T-helper 1 cell treated with Interleukin-12 subunit alpha and Interleukin-12 subunit beta and Interleukin-4 antibody, amounts not matched to agents 30 ng/mL and 1 ng/mL, for 36 hours (primary cell): ENCODE data around the gene CCL22. TPM values are rescaled to one million over a fixed set of nuclear protein-coding genes. Genes with fewer than 3 reads are reported as not detected.
"Not testable (repeated sequence)": the region's sequence is repeated elsewhere in the genome, so short reads cannot be mapped to it uniquely, and the experiment has no call there.

Experiments used
- intact Hi-C: fragments of 100-400 bp; cut with micrococcal nuclease; formaldehyde crosslinking; loops from one replicate; pipeline ENCODE4 v1.15.1; 2024
- total RNA-seq: library from RNA; stranded (reverse); gene quantifications from 2 replicates; pipeline ENCODE4 v1.2.3, GENCODE V29; 2022

CCL22 gene, protein sequence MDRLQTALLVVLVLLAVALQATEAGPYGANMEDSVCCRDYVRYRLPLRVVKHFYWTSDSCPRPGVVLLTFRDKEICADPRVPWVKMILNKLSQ
- 0.63 and 0.71 TPM in 2 replicates for total RNA-seq

DNA sequence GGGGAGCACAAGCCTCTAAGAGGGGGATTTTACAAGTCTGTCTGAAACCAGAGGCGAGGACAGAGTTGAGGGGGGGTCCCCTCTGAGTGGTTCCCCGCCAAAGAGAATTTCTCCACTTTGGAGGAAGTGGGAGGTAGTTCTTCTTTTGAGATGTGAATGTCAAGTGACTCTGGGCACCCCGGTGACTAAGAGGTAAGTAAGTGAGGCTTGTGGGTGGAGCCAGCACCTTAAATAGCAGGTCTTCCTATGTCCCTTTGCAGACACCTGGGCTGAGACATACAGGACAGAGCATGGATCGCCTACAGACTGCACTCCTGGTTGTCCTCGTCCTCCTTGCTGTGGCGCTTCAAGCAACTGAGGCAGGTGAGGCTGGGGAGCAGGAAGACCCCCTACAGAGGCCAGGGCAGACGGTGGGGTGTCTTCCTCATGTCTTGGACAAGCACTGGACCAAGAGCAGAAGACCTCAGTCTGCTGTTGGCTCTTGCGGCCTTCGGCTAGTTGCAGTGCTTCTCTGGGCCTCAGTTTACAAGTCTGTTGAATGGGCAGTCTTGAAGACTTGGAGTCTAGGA lies at the start of gene CCL22:
Gene CCL22, plus strand, starts transcription at position 257 of the 569 bp plus-strand sequence. Its CDS starts 34 bp downstream, at position 291.
- intact Hi-C loops, result no loop called here

DNA sequence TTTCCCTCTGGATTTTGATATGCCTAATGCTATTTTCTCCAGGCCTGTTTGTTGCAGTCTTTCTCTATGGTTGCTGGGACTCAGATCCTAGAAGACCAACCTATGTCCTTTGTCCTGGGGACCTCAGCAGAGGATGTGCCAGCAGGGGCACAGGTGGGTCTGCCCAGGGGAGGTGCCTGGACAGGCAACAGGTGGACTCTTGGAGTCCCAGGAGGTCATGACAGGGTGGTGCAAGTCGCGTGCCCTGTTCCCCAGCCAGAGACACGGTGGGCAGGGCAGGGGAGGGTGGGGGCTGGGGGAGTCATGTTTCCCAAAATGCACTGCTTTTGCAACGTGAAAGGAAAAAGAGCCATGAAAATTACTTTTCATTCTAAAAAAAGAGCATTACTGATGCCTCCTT lies 47.8 kb upstream of the CCL22 start:
- intact Hi-C loops, result no loop called here

DNA sequence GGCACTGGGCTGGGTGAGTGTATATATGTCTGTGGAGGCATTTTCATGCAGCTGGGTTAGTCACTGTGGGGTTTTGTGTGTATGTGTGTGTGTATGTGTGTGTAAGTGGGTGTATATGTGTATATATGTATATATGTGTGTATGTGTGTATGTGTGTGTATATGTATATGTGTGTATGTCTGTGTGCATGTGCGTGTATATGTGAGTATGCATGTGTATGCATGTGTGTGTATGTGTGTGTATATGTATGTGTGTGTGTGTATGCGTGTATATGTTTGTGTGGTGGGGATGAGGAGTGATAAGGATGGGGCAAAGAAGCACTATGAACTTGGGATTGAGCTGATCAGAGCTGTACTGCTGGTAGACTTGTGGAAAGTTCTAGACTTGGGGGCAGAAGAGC lies 45.1 kb upstream of the CCL22 start:
- intact Hi-C loops, result no loop called here

DNA sequence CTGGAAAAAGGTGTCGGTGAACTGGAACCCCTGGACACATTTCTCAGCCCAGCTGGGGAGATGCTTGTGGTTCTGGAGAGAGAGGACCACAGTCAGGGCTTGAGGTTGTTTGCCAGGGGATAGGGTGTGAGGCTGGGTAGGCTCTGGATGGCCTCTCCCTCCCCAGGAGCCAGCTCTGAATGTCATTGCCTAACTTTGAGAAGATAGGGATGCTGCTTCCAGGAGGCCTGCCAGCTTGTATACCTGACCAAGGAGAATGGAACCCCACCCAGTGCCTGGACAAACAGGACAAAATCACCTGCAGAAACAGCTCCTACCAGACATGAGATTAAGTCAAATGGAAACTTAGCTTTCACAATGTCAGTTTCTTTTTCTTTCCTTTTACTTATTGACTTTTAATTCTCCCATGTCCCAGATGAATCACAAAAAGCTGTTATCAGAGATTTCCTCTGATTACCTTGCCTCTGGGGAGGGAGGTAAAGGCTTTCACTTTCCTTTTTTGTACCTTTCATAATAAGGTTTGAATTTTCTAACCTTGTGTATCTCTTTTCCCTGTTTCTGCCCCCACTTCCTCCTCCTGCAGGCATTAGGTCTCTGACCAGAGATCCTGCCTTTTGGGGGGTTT lies 44.3 kb upstream of the CCL22 start:
- intact Hi-C loops, result loop anchor here (2.0 kb wide), 1 partner anchor 13 kb away; no protein-coding TSS in a partner anchor

DNA sequence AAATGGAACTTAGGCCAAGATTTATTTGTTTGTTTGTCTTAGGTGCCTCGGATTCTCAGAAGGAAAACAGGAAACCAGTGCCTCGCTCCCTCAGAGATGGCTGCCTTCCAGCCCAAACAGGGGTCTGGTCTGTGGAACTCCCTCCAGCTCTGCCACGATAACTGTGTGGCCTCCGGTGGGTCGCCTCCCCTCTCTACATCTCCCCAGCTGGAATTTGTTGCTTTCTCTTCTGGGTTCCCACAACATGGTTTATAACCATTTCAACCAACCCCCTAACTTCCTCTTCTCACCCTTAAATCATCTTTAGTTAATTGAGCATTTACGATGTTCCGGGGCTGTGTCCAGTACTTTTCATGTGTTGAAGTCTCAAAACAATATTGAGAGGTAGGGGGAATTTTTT lies 43.2 kb upstream of the CCL22 start:
- intact Hi-C loops, result loop anchor here (2.0 kb wide), 1 partner anchor 15 kb away; no protein-coding TSS in a partner anchor

DNA sequence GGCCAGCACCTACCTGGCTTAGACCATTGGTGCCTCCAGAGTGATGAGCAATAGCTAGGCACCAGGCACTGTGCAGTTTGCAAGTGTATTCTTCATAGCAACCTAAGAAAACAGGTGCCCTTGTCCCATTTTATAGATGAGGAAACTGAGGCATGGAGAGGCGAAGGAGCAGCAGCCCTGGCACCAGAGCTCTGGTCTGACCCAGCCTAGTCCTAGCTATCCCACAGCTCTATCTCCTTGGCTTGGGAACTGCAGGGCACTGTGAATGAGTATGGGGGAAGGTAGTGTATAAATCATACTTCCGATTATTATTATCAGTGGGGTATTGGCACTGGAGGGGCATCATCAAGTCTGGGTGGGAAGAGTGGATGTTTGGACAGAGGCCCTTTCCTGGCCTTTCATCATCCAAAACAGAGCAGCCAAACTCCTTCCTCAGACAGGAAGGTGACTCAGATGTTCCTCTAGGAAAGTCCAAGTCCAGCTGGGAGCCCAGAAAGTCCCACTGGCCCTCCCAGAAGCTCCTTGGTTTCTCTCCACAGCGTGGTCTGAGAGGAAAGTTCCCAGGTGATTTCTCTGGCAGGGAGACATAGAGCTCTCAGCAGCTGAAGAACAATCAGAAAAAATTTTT lies 42.1 kb upstream of the CCL22 start:
- intact Hi-C loops, result no loop called here

DNA sequence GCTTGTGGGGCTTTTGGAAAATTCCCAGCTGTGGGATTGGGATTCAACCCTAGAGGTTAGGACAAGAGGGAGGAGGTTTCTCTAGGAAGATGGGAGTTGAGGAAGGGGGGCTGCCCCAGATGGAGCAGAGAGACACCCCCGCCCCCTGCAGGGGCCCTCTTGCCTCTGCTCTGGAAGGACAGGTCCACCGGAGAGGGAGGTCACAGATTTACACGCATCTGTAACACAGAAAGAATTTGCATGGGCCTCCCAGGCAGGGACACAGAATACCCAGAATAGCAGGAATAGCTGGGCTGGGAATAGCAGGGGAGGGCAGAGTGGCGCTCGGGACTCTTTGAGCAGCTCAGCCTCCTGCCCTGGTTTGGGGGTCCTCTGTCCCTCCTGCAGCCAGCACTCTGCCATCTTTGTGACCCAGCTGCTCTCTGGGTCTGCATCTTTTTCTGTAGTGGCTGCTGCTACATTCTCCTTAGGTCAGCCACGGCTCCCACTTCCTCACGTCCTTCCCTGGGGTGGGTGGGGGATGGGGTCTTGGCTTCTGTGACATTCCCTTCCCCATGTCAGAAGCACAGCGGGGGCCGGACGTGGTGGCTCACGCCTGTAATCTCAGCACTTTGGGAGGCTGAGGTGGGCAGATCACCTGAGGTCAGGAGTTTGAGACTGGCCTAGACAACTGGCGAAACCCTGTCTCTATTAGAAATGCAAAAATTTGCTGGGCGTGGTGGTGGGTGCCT lies 40.2 kb upstream of the CCL22 start:
- intact Hi-C loops, result no loop called here

DNA sequence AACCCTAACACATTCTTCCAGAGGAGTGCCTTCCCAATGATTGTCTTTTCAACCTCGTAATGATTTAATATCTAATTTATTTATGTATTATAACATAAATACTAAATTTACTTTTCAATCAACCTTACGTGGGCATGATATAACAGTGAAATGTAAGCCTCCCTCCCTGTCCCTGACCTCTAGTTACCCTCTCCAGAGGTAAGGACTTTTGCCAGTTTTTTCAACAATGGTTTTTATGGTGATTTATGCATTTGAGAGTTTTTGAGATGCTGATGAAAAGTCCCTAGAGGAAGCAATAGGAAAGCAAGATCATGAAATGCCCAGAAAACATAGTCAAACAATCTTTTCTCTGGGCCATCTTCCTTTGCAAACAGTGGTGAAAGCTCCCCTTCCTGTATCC lies 38.9 kb upstream of the CCL22 start:
- intact Hi-C loops, result no loop called here

DNA sequence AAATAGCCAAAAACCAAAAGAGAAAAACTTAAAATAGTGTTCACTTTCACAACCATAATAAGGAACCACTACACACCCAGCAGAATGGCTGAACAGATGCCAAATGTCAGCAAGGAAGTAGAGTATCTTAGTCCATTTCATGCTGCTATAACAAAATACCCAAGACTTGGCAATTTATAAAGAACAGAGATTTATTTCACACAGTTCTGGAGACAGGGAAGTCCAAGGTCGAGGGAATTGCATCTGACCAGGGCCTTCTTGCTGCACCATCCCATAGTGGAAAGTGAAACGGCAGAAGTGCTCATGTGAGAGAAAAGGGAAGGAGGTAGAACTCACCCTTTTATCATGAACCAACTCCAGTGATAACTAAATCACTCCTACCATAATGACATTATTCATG lies 33.8 kb upstream of the CCL22 start:
- intact Hi-C loops, result no loop called here

DNA sequence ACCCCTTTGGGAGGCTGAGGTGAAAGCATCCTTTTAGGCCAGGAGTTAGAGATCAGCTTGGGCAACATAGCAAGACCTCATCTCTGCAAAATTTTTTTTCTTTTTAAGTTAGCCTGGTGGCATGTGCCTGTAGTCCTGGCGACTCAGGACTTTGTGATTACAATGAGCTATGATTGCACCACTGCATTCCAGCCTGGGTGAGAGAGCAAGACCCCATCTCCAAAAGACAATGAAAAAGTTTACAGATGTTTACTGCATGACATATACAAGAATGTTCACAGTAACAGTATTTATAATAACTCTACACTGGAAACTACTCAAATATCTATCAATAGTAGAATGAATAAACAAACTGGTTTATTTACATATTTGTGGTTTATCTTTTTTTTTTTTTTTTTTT lies 33.1 kb upstream of the CCL22 start:
- intact Hi-C loops, result no loop called here

DNA sequence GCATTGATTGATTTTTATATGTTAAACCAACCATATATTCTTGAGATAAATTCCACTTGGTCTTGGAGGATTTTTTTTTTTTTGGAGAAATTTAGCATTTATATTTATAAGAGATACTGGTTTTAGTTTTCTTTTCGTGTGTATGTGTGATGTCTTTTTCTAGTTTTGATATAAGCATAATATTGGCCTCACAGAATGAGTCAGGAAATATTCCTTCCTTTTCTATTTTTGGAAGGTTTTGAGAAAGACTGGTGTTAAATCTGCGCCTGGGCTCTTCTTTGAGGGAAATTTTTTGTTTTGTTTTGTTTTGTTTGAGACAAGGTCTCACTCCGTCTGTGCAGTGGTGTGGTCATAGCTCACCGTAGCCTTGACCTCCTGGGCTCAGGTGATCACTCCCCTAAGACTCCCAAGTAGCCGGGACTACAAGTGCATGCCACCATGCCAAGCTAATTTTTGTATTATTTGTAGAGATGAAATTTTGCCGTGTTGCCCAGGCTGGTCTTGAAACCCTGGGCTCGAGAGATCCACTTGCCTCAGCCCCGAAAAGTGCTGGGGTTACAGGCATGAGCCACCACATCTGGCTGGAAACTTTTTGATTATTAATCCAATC lies 28.8 kb upstream of the CCL22 start:
- intact Hi-C loops, result no loop called here

DNA sequence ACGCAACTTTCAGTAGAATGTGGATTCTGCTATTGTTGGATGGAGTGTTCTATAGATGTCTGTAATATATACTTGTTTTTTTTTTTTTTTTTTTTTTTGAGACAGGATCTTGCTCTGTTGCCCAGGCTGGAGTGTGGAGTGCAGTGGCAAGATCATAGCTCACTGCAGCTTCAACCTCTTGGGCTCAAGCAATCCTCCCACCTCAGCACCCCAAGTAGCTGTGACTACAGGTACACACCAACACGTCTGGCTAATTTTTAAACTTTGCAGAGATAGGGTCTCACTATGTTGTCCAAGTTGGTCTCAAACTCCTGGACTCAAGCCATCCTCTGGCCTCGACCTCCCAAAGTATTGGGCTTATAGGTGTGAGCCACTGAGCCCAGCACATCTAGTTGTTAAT lies 27.2 kb upstream of the CCL22 start:
- intact Hi-C loops, result no loop called here

DNA sequence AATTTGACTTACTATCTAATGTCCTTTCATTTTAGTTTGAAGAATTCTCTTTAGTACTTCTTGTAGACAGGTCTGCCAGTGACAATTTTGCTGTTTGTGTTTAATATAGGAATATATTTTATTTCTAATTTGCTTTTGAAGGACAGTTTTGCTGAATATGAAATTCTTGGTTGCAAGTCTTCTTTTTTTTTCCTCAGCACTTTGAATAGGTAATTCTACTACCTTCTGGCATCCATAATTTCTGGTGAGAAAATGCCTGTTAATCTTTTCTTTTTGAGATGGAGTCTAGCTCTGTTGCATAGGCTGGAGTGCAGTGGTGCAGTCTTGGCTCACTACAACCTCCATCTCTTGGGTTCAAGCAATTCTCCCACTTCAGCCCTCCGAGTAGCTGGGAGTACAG lies 25.2 kb upstream of the CCL22 start:
- intact Hi-C loops, result no loop called here

DNA sequence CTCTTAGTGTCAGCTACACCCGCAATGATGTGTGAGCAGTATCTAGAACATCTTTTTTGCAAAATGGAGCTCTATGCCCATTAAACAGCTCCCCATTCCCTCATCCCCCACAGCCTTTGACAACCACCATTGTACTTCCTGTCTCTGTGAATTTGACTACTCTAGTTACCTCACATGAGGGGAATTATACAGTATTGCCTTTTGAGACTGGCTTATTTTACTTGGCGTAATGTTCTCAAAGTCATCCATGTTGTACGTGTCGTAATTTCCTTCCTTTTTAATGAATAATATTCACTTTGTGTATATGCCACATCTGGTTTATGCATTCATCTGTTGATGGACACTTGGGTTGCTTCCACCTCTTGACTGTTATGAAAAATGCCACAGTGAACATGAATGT lies 23.2 kb upstream of the CCL22 start:
- intact Hi-C loops, result no loop called here

DNA sequence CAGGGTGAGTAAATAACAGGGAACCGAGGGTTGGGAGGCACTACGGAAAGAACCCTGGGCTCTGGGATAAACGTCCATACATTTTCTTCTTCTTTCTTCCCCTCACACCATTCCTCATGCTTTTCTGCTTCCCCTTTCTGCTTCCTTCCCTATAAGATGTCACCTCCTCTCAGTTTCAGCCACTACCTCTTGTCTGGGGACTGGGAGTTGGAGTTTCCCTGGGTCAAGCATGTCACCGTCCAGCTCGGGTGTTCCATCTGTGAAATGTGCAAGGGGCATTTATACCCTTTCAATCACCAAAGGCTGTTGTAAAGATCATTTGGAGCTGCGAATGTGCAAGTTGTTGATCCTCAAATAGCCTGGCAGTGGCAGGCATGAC lies 17.5 kb upstream of the CCL22 start:
- intact Hi-C loops, result no loop called here

DNA sequence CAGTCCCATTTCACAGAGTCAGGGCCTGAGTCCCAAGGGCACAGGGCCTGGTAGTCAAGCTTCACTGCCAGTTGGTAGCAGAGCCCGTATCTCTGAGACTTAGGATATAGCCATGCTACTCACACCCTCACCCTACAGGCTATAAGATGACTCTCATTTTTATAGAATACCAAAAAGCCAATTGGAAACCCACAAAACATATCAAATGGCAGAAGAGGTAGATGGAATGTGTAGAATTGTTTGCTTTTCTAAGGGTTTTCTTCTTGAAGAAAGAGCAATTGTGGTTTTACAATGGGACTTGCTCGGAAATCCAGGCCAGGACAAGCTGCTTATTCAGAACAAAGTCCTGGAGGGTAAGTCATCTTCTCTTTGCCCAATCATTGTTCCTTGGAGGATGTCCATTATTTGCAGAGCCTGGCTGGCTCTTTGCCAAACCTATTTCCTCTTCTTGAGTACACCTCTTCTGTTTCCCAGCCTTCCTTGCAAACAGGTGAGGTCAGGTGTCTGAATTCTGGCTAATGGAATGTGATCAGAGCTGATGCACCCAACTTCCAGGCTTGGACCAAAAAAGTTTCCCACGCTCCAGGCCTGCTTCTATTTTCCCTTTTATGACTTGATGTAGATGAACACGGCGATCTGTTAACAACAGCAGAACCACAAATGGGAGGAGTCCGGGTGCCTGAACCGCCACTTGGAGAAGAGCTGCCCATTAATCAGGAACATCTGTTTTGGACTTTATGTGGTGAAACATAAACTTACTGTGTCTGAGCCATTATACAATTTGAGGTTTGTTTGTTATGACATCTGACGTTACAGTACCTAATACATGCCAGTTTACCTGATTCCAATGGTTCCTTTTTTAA lies 16.9 kb upstream of the CCL22 start:
- intact Hi-C loops, result no loop called here

DNA sequence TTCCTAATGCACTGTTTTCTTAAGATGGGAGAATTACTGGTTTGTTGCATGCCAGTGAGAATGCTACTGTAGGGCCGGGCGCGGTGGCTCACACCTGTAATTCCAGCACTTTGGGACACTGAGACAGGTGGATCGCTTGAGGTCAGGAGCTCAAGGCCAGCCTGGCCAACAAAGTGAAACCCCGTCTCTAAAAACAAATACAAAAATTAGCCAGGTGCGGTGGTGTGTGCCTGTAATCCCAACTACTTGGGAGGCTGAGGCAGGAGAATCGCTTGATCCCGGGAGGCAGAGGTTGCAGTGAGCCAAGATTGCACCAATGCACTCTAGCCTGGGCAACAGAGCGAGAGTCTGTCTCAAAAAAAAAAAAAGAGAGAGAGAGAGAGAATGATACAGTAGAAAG lies 16.0 kb upstream of the CCL22 start:
- intact Hi-C loops, result not testable (repeated sequence)

DNA sequence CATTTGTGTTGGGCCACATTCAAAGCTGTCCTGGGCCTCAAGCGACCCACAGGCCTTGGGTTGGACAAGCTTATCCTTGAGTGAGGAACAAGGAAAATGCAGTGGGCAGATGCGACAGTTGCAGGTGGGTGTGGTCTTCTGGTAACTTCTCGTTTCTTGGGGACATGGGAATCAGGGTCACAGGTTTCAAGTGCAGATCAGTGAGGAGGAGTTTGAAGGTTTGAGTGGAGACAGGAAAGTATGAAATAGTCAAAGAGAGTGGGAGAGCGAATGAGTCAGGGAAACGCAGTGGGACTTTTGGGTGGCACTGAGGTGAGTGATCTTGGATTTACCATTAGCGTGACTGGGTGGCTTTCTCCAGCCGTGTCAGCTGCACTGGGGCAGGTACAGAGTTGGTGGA lies 15.4 kb upstream of the CCL22 start:
- intact Hi-C loops, result no loop called here

DNA sequence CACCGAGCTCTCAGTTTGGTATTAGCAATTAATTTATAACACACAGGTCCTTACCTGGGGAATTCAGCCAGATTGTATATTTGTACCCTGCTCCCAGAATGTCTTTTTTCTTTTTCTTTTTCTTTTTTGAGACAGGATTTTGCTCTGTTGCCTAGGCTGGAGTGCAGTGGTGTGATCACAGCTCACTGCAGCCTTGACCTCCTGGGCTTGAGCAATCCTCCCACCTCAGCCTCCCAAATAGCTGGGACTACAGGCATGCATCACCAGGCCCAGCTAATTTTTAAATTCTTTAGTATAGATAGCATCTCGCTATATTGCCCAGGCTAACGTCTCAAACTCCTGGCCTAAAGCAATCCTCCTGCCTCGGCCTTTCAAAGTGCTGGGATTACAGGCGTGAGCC lies 14.5 kb upstream of the CCL22 start:
- intact Hi-C loops, result not testable (repeated sequence)

DNA sequence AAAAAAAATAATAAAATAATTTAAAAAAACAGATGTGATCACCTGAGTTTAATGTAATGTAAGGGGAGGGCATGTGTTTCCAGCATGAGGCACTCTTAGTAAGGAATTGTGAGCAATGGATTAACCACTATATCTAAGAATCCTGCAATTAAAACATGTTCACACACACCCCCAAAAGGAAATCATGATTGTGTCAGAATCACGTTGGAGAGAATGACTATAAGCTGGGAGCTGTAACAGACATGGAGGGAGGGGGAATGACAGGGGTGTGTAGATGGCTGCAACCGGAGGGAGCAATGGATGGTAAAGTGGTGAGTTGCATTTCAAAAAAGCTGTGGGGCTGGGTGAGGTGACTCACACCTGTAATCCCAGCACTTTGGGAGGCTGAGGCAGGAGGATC lies 13.6 kb upstream of the CCL22 start:
- intact Hi-C loops, result no loop called here
